Smooth muscle cell (in vitro differentiated cells): Measurements from ENCODE around the gene DDX39A. TPM values are rescaled to one million over a fixed set of nuclear protein-coding genes. Genes with fewer than 3 reads are reported as not detected.
"Not testable (repeated sequence)": the region's sequence is repeated elsewhere in the genome, so short reads cannot be mapped to it uniquely, and the experiment has no call there.

Source experiments
- DNase-seq: peaks from one replicate; lab custom pipeline; 2025; ENCODE audit not compliant: unreplicated experiment; lab: John Stamatoyannopoulos, UW
- H2AFZ ChIP-seq: fragments of 200-600 bp; sonication (generic); 2 replicates; pipeline ENCODE4 v1.6.0; 2016; ENCODE audit warnings: antibody characterized with exemption, low read depth, mild to moderate bottlenecking
- H3F3A ChIP-seq: fragments of 200-600 bp; sonication (generic); 2 replicates; pipeline ENCODE4 v1.6.0; 2017; ENCODE audit warnings: antibody characterized with exemption, low read depth
- H3K27ac ChIP-seq: fragments of 200-600 bp; sonication (generic); 2 replicates; pipeline ENCODE4 v1.5.1; 2016; ENCODE audit warnings: low read depth, mild to moderate bottlenecking
- H3K27me3 ChIP-seq: fragments of 200-600 bp; sonication (generic); 2 replicates; pipeline ENCODE4 v1.6.1; 2016; ENCODE audit warnings: low read depth, mild to moderate bottlenecking
- H3K36me3 ChIP-seq: fragments of 200-600 bp; sonication (generic); 2 replicates; pipeline ENCODE4 v1.5.1; 2016; ENCODE audit warnings: low read depth
- H3K4me1 ChIP-seq: fragments of 200-600 bp; sonication (generic); 2 replicates; pipeline ENCODE4 v1.5.1; 2016; ENCODE audit warnings: low read depth
- H3K4me2 ChIP-seq: fragments of 200-600 bp; sonication (generic); 2 replicates; pipeline ENCODE4 v1.6.0; 2016; ENCODE audit warnings: mild to moderate bottlenecking
- H3K4me3 ChIP-seq: fragments of 200-600 bp; sonication (generic); 2 replicates; pipeline ENCODE4 v1.5.1; 2016; ENCODE audit warnings: mild to moderate bottlenecking
- H3K79me2 ChIP-seq: fragments of 200-600 bp; sonication (generic); 2 replicates; pipeline ENCODE4 v1.6.0; 2016; ENCODE audit warnings: low read depth, mild to moderate bottlenecking
- H3K9ac ChIP-seq: fragments of 200-600 bp; sonication (generic); 2 replicates; pipeline ENCODE4 v1.6.0; 2016; ENCODE audit warnings: low read depth
- H3K9me3 ChIP-seq: fragments of 200-600 bp; sonication (generic); replicated peaks from 2 replicates; pipeline ENCODE4 v1.5.1; 2016; ENCODE audit warnings: low read depth
- H4K20me1 ChIP-seq: fragments of 200-600 bp; sonication (generic); 2 replicates; pipeline ENCODE4 v1.6.0; 2016; ENCODE audit warnings: low read depth
- WGBS: methylation state at CpG from one replicate; pipeline ENCODE4 v1.1.7; 2016; ENCODE audit warnings: low lambda C conversion rate; 5-methylcytosine and 5-hydroxymethylcytosine counted together
- polyA plus RNA-seq: library from polyadenylated mRNA; unstranded; fragments of >200 nt; fragmentation: Nextera tagmentation; extraction: Ambion mirVana; gene quantifications from 2 replicates; pipeline ENCODE4 v1.2.1, GENCODE V29; 2016
- total RNA-seq: library from RNA; depleted of rRNA; stranded (reverse); fragments of >200 nt; gene quantifications from 2 replicates; pipeline ENCODE4 v1.2.3, GENCODE V29; 2014
- TF ChIP-seq, protein P1 (sequence below): fragments of 200-600 bp; sonication (generic); IDR thresholded peaks from 2 replicates; pipeline ENCODE4 v1.5.1; 2017; ENCODE audit warnings: borderline replicate concordance, mild to moderate bottlenecking, antibody characterized with exemption; ENCODE audit not compliant: insufficient read depth, poor library complexity, severe bottlenecking

Gene DDX39A
- total RNA-seq: 18.2 and 23.1 TPM in 2 replicates
- polyA plus RNA-seq: 38.0 and 54.6 TPM in 2 replicates

- H3K27me3 ChIP-seq: no peaks in the 10 kb centered on the region
- H3K27ac ChIP-seq: peak within 1 kb of the TSS; percentile 96
- peak within 1 kb of the TSS; percentile 90 for H3K4me3 ChIP-seq
- peaks cover 45% of the 10 kb centered on the region for H4K20me1 ChIP-seq
- H3K79me2 ChIP-seq: peaks cover 46% of the 10 kb centered on the region
- H3K9me3 ChIP-seq: no peaks in the 10 kb centered on the region
- no peaks in the 10 kb centered on the region for H3K36me3 ChIP-seq
- TF ChIP-seq, protein P1, sequence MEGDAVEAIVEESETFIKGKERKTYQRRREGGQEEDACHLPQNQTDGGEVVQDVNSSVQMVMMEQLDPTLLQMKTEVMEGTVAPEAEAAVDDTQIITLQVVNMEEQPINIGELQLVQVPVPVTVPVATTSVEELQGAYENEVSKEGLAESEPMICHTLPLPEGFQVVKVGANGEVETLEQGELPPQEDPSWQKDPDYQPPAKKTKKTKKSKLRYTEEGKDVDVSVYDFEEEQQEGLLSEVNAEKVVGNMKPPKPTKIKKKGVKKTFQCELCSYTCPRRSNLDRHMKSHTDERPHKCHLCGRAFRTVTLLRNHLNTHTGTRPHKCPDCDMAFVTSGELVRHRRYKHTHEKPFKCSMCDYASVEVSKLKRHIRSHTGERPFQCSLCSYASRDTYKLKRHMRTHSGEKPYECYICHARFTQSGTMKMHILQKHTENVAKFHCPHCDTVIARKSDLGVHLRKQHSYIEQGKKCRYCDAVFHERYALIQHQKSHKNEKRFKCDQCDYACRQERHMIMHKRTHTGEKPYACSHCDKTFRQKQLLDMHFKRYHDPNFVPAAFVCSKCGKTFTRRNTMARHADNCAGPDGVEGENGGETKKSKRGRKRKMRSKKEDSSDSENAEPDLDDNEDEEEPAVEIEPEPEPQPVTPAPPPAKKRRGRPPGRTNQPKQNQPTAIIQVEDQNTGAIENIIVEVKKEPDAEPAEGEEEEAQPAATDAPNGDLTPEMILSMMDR: no peak
- peak within 1 kb of the TSS; percentile 85 for H2AFZ ChIP-seq
- H3F3A ChIP-seq: no peaks in the 10 kb centered on the region
- under 1% methylated on average over 46 of the region's 57 CpGs for WGBS
- peak; percentile 95 for DNase-seq
- peak within 1 kb of the TSS; percentile 92 for H3K9ac ChIP-seq
- H3K4me2 ChIP-seq: peak within 1 kb of the TSS; percentile 91
- H3K4me1 ChIP-seq: peaks cover 15% of the 10 kb centered on the region
Observed at GRCh38 chr19:14419106-14419813, at the start of gene DDX39A. TSS of gene DDX39A (minus strand) at chr19:14419341. CDS start at chr19:14413220, 6,121 bp downstream.

DNA sequence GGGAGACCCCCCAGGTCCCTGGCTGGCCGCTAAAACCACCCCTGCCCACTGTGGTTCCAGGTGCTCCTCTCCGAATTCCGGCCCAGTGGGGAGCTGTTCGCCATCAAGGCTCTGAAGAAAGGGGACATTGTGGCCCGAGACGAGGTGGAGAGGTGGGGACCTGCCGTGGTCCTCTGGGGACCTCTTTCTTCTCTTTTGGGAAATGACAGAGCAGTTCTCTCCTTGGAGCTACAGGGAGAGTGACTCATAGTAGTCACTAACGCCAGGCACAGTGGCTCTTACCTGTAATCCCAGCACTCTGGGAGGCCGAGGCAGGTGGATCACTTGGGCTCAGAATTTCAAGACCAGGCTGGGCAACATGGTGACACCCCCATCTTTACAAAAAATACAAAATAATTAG, 48.7 kb upstream of the DDX39A start:
- H3F3A ChIP-seq: no peaks in the 10 kb centered on the region
- no peak overlapping the region for H3K27ac ChIP-seq
- no peak overlapping the region for H2AFZ ChIP-seq
- no peak overlapping the region for H3K9ac ChIP-seq
- H3K9me3 ChIP-seq: no peaks in the 10 kb centered on the region
- DNase-seq: no peak
- H3K36me3 ChIP-seq: no peaks in the 10 kb centered on the region
- WGBS: 80% methylated on average over 9 of the region's 9 CpGs
- TF ChIP-seq, protein P1: no peak
- no peaks in the 10 kb centered on the region for H3K27me3 ChIP-seq
- H3K4me3 ChIP-seq: no peak overlapping the region
- no peaks in the 10 kb centered on the region for H3K4me1 ChIP-seq
- no peak overlapping the region for H3K4me2 ChIP-seq
- no peaks in the 10 kb centered on the region for H4K20me1 ChIP-seq
- no peaks in the 10 kb centered on the region for H3K79me2 ChIP-seq

DNA sequence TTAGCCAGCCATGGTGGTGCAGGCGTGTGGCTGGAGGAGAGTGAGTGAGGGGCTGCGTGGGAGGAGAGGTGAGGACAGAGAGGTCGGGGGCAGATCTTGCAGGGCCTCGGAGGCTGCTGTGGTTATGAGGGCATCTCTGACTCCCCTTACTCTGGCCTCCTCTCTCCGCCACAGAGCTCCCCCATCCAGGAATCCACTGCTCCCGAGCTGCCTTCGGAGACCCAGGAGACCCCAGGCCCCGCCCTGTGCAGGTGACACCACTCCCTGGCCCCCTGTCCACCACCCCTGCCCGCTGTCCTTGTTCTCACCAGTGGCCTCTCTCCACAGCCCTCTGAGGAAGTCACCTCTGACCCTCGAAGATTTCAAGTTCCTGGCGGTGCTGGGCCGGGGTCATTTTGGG, 48.2 kb upstream of the DDX39A start:
- no peaks in the 10 kb centered on the region for H3K4me1 ChIP-seq
- no peaks in the 10 kb centered on the region for H3F3A ChIP-seq
- H3K4me3 ChIP-seq: no peak overlapping the region
- no peaks in the 10 kb centered on the region for H4K20me1 ChIP-seq
- no peak overlapping the region for H2AFZ ChIP-seq
- no peaks in the 10 kb centered on the region for H3K36me3 ChIP-seq
- no peaks in the 10 kb centered on the region for H3K79me2 ChIP-seq
- no peak overlapping the region for H3K9ac ChIP-seq
- H3K4me2 ChIP-seq: no peak overlapping the region
- 95% methylated on average over 12 of the region's 12 CpGs for WGBS
- TF ChIP-seq, protein P1: no peak
- no peaks in the 10 kb centered on the region for H3K27me3 ChIP-seq
- DNase-seq: no peak
- H3K27ac ChIP-seq: no peak overlapping the region
- H3K9me3 ChIP-seq: no peaks in the 10 kb centered on the region

DNA sequence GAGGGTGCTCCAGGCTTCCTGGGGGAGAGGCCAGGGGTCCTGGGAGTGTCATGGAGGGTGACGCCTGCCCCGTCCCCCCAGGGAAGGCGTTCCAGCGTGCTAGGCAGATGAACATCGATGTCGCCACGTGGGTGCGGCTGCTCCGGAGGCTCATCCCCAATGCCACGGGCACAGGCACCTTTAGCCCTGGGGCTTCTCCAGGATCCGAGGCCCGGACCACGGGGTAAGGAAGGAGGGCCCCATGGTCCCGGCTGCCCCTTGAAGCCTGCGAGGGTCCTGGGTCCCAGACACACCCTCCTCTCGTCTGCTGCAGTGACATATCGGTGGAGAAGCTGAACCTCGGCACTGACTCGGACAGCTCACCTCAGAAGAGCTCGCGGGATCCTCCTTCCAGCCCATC, 44.6 kb upstream of the DDX39A start:
- Histone ChIP-seq H3K9ac (no peak overlapping the region), H3K4me2 (no peak overlapping the region), H3K27ac (no peak overlapping the region), H3F3A (no peaks in the 10 kb centered on the region), H4K20me1 (no peaks in the 10 kb centered on the region), H3K36me3 (no peaks in the 10 kb centered on the region), H3K4me1 (no peaks in the 10 kb centered on the region), H2AFZ (no peak overlapping the region), H3K4me3 (no peak overlapping the region), H3K79me2 (no peaks in the 10 kb centered on the region), H3K27me3 (no peaks in the 10 kb centered on the region), H3K9me3 (no peaks in the 10 kb centered on the region)
- WGBS: 98% methylated on average over 21 of the region's 21 CpGs
- TF ChIP-seq, protein P1: no peak
- no peak for DNase-seq

- not testable (repeated sequence) for H3K4me1 ChIP-seq, H3K9ac ChIP-seq, H3F3A ChIP-seq, H2AFZ ChIP-seq, DNase-seq, H3K4me2 ChIP-seq, H3K9me3 ChIP-seq, H3K27me3 ChIP-seq, H3K79me2 ChIP-seq, H3K36me3 ChIP-seq, H3K27ac ChIP-seq, H4K20me1 ChIP-seq, H3K4me3 ChIP-seq
- 99% methylated on average over 7 of the region's 7 CpGs for WGBS
Observed at GRCh38 chr19:14462401-14462800, 43.3 kb upstream of the DDX39A start.
